ENCODE measurements around the gene MORN5. TPM values are rescaled to one million over a fixed set of nuclear protein-coding genes. Genes with fewer than 3 reads are reported as not detected.

The MORN5 gene
- total and polyA plus RNA-seq, 8 donors = 3.3 to 80.4 (median 13.6) TPM; not detected in 5

DNA sequence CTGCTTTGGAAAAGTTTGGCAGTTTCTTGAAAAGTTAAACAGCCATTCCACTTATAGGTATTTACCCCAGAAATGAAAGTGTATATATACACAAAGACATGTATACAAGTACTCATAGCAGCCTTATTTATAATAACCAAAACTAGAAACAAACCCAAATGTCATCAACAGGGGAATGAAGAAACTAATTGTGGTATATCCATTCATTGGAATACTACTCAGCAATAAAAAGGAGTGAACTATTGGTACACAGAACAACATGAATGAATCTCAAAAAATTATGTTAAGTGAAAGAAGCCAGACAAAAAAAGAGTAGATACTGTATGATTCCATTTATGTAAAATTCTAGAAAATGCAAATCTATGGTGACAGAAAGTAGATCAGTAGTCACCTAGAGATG is 2.7 kb downstream of the MORN5 start:
- DNase-seq = no peak
- Histone ChIP-seq H3K4me3 (no peak overlapping the region), H3K9me3 (peaks cover 0 to 8% (median 2%) of the 10 kb centered on the region in 4 donors), H3K36me3 (no peaks in the 10 kb centered on the region), H3K4me1 (peaks cover 12 to 24% (median 19%) of the 10 kb centered on the region in 4 donors), H3K27me3 (no peaks in the 10 kb centered on the region), H3K27ac (no peak overlapping the region)
- TF ChIP-seq EP300 (IDR thresholded peaks at IDR 0.05) (no peak), POLR2A (IDR thresholded peaks at IDR 0.05) (no peak), POLR2AphosphoS5 (IDR thresholded peaks at IDR 0.05) (no peak), CTCF (IDR thresholded peaks at IDR 0.05) (no peak)
- intact Hi-C loops (cut with DNase I; ENCODE audit: low total_unique reads) = no loop called here

GRCh38 chr9:122164286-122164685 is 4.6 kb downstream of the MORN5 start:
- no peak overlapping the region for H3K27ac ChIP-seq
- 24 to 37% (median 30%) methylated on average over 2 of the region's 2 CpGs for WGBS, 5 donors
- H3K36me3 ChIP-seq = no peaks in the 10 kb centered on the region
- H3K27me3 ChIP-seq = no peaks in the 10 kb centered on the region
- H3K9me3 ChIP-seq = peaks cover 0 to 8% (median 2%) of the 10 kb centered on the region in 4 donors
- no peak for TF ChIP-seq POLR2A (IDR thresholded peaks at IDR 0.05)
- TF ChIP-seq POLR2AphosphoS5 (IDR thresholded peaks at IDR 0.05) = no peak
- TF ChIP-seq EP300 (IDR thresholded peaks at IDR 0.05) = no peak
- no peak for TF ChIP-seq CTCF (IDR thresholded peaks at IDR 0.05)
- DNase-seq = peak in 1 of 2 donors; percentile 43
- intact Hi-C loops (cut with DNase I; ENCODE audit: low total_unique reads) = no loop called here
- H3K4me1 ChIP-seq = peaks cover 0 to 7% (median 5%) of the 10 kb centered on the region in 4 donors
- H3K4me3 ChIP-seq = no peak overlapping the region

GRCh38 chr9:122168356-122168755 is 8.6 kb downstream of the MORN5 start:
- Histone ChIP-seq H3K27ac (no peak overlapping the region), H3K4me3 (no peak overlapping the region), H3K9me3 (no peaks in the 10 kb centered on the region), H3K36me3 (no peaks in the 10 kb centered on the region), H3K4me1 (no peaks in the 10 kb centered on the region), H3K27me3 (peaks cover 0 to 9% (median 0%) of the 10 kb centered on the region in 3 donors)
- no peak for DNase-seq
- intact Hi-C loops (cut with DNase I; ENCODE audit: low total_unique reads) = no loop called here
- whole genome bisulfite sequencing, 5 donors = 46 to 76% (median 66%) methylated on average over 3 of the region's 3 CpGs
- TF ChIP-seq POLR2A (IDR thresholded peaks at IDR 0.05) = no peak
- no peak for TF ChIP-seq CTCF (IDR thresholded peaks at IDR 0.05)
- TF ChIP-seq EP300 (IDR thresholded peaks at IDR 0.05) = no peak
- no peak for TF ChIP-seq POLR2AphosphoS5 (IDR thresholded peaks at IDR 0.05)

DNA sequence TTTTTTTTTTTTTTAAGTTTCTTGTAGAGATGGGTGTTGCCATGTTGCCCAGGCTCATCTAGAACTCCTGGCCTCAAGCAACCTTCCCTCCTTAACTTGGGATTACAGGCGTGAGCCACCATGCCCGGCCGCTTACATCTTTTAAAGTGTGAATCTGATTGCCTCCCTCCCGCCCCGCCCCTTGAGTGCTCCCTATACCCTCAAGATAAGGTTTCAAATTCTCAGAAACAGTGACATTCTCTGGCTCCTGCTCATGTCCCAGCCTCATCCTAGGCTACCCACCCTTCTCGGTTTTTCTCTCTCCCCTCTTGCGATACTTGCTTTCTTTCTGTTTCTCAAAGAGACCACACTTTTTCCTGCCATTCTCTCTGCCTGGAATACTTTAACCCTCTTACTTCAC is 12.4 kb downstream of the MORN5 start:
- H3K4me1 ChIP-seq = no peaks in the 10 kb centered on the region
- H3K27ac ChIP-seq = no peak overlapping the region
- DNase-seq = no peak
- no peak for TF ChIP-seq POLR2A (IDR thresholded peaks at IDR 0.05)
- no peak for TF ChIP-seq CTCF (IDR thresholded peaks at IDR 0.05)
- TF ChIP-seq EP300 (IDR thresholded peaks at IDR 0.05) = no peak
- no peak for TF ChIP-seq POLR2AphosphoS5 (IDR thresholded peaks at IDR 0.05)
- no peak overlapping the region for H3K4me3 ChIP-seq
- 80 to 91% (median 86%) methylated on average over 7 of the region's 7 CpGs for WGBS, 5 donors
- no peaks in the 10 kb centered on the region for H3K36me3 ChIP-seq
- no peaks in the 10 kb centered on the region for H3K9me3 ChIP-seq
- intact Hi-C loops (cut with DNase I; ENCODE audit: low total_unique reads) = no loop called here
- peaks cover 0 to 24% (median 0%) of the 10 kb centered on the region in 3 donors for H3K27me3 ChIP-seq

All from stomach (tissue), 9 donors.